RWPE1 (cell line): ENCODE measurements around the gene NINJ2.

ENCODE experiments used
- CTCF ChIA-PET: fragments of 350-600 bp; sonication (Branson Sonifier 250); formaldehyde crosslinking; extraction: SDS; loops from one replicate; lab custom pipeline; 2021; lab: Yijun Ruan, JAX
- POLR2A ChIA-PET: fragments of 400-600 bp; formaldehyde crosslinking; extraction: SDS; loops from one replicate; lab custom pipeline; 2020; ENCODE audit warnings: antibody characterized with exemption; ENCODE audit not compliant: low non-redundant PET; lab: Yijun Ruan, JAX
- DNase-seq: peaks from one replicate; pipeline ENCODE4 v3.0.0; 2012; ENCODE audit warnings: low spot score
- H3K27ac ChIP-seq: fragments of 450-650 bp; 2 replicates; pipeline ENCODE4 v1.5.1; 2017
- TF ChIP-seq, protein P1 (sequence below): fragments of 450-650 bp; conservative IDR thresholded peaks from 2 replicates; pipeline ENCODE4 v1.5.1; 2017; ENCODE audit warnings: low read depth, mild to moderate bottlenecking

NINJ2 gene

DNA sequence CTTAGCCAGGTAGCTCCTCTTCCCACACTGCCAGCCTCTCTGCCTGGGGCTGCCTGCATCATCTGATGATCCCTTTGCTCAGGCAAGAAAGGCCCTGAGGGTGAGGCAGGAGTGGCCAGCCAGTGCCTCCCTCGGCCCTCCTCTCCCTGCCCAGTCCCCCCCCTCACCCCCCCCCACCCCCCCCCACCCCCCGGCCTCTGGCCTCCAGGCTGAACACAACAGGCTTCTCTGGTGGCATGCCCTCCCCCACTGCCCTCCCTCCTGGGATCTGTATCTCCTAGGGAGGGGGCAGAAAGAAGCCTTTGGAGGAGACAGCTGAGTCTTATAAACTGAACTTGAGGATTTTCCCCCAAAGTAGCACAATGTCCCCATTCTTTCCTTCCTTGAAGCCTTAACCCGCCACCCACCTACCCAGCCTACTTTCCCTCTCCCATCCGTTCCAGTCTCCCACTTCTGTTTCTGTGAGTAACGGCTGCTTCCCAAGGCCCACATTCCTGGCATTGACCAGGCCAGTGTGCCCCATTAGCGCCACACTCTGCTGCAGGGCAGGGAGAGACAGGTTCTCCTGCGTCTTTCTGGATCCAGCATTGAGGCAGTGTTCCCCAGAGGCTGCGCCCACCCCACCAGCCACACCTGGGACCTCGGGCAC lies 121.4 kb downstream of the NINJ2 start:
- CTCF ChIA-PET: interaction anchor here (0.6 kb wide), 1 partner anchor 1111 kb away, joined by 3 read pairs; no protein-coding TSS in a partner anchor
- DNase-seq: peak; percentile 36
- TF ChIP-seq, protein P1, sequence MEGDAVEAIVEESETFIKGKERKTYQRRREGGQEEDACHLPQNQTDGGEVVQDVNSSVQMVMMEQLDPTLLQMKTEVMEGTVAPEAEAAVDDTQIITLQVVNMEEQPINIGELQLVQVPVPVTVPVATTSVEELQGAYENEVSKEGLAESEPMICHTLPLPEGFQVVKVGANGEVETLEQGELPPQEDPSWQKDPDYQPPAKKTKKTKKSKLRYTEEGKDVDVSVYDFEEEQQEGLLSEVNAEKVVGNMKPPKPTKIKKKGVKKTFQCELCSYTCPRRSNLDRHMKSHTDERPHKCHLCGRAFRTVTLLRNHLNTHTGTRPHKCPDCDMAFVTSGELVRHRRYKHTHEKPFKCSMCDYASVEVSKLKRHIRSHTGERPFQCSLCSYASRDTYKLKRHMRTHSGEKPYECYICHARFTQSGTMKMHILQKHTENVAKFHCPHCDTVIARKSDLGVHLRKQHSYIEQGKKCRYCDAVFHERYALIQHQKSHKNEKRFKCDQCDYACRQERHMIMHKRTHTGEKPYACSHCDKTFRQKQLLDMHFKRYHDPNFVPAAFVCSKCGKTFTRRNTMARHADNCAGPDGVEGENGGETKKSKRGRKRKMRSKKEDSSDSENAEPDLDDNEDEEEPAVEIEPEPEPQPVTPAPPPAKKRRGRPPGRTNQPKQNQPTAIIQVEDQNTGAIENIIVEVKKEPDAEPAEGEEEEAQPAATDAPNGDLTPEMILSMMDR: no peak
- no peak overlapping the region for H3K27ac ChIP-seq
- POLR2A ChIA-PET: no interaction called here

DNA sequence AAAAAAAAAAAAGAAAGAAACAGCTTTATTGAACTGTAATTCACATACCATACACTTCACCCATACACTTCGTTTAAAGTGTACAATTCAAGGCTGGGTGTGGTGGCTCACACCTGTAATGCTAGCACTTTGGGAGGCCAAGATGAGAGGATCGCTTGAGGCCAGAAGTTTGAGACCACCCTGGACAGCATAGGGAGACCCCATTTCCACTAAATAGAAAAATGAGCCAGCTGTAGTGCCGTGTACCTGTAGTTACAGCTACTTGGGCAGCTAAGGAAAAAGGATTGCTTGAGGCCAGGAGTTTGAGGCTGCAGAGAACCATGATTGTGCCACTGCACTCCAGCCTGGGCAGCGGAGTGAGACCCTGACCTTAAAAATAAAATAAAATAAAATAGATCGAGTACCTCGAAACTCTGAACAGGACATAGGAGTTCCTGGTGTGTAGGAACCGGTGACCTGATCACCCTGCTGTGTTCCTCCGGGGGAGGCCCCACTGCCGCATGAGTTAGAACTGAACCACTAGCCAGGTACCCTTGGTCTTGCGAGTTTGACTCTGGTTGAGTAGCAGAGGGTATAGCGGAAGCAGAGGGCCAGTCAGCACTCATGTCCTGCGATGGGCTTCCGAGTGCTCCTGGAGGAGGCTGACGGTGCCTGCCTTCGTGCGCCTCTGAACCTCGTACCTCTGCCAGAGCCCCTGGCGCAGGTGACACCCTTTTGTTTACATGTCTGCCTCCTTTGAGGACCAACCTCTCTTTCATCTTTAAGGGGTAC lies 123.5 kb downstream of the NINJ2 start:
- CTCF ChIA-PET: interaction anchor here (0.8 to 1.0 kb wide), 2 partner anchors 70 to 97 kb away, joined by 3 to 5 read pairs; no protein-coding TSS in a partner anchor
- POLR2A ChIA-PET: no interaction called here
- H3K27ac ChIP-seq: no peak overlapping the region
- no peak for DNase-seq
- TF ChIP-seq, protein P1: no peak

DNA sequence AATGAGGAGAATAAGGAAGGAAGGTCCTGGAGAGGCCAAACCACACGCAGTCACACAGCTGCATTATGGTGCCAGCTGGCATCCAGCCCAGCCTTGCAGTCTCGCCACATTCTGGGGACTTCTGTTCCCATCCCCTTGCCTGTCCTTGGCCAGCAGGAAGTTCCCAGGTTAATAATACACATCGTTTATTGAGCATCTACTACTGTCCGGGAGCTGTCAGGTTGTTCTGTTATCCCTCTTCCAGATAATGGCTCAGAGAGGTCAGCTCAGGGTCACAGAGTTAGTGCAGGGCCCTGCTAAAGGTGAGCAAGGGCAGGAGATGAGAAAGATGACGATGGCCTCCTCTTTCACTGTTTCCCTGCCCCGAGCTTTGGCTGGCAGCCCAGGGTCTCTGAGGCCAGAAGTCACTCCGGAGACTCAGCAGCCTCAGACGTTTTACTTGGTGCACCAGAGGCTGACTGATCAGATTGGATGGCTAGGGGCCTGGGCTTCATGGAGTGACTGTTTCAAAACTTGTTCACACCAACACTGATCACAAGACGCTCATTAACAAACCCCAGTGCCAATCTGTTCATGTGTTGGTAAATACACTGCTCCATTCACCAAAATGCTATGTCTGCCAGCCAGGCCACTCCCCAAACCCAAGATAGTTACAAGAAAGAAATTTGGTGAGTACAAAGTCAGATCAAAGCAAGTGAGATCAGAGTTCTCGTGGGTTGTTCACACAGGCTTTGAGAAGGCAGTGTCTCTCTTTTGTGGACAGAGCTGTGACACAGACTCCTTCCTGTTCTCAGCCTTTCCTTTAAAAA lies 124.3 kb downstream of the NINJ2 start:
- TF ChIP-seq, protein P1: no peak
- DNase-seq: no peak
- H3K27ac ChIP-seq: no peak overlapping the region
- POLR2A ChIA-PET: interaction anchor here (0.6 kb wide), 1 partner anchor 96 kb away, joined by 6 read pairs; no protein-coding TSS in a partner anchor
- CTCF ChIA-PET: interaction anchor here (0.6 to 1.3 kb wide), 5 partner anchors 8 to 97 kb away, joined by 3 to 7 read pairs (median 3); no protein-coding TSS in a partner anchor

DNA sequence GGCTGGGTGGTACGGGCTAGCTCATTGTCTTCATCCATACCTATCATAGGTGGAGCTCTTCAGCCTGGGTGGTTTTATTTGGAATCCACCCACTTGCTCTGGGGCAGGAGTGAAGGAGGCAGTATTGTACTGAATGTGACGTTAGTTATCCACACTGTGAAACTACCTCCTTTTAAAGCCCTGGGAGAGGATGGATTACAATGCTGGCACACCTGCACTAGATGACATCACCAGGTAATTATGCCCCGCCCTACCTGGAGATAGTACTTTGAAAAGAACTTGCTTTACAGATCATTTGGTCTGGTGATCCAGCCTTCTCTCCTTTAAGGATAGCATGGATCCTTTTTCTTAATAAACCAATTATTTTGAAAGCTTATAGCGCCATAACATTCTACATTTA lies 125.5 kb downstream of the NINJ2 start:
- POLR2A ChIA-PET: no interaction called here
- H3K27ac ChIP-seq: no peak overlapping the region
- peak; percentile 67 for DNase-seq
- TF ChIP-seq, protein P1: no peak
- CTCF ChIA-PET: interaction anchor here (0.8 to 1.3 kb wide), 3 partner anchors 9 to 85 kb away, joined by 3 to 4 read pairs (median 3); no protein-coding TSS in a partner anchor

DNA sequence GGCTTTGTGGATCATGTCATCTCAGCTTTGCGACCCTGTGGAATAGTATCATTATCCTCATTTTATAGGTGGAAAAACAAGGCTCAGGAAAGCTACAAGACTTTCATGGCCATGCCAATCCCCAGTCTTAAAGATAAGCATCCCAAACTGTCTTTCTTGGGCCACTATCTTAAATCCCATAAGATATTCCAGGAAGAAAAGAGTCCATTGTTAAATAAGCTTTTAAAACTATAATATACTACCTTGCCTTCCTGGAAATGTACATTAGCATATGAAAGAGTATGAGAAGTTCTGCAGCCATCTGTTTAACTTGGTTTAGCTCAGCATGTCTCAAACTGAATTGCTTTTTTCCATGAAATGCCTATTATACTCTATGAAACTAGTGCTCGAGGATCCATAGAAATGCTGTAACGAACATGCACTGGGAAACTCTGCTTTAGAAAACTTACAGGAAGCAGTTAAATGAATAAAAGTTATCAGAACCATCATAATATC lies 126.4 kb downstream of the NINJ2 start:
- DNase-seq: no peak
- ChIA-PET POLR2A (no interaction called here), CTCF (interaction anchor here (1.0 to 1.5 kb wide), 2 partner anchors 10 to 84 kb away, joined by 4 to 6 read pairs; no protein-coding TSS in a partner anchor)
- TF ChIP-seq, protein P1: no peak
- no peak overlapping the region for H3K27ac ChIP-seq
